SK-N-MC (cell line): ENCODE data around the gene TOMM40.

Source experiments
- DNase-seq: peaks from one replicate; pipeline ENCODE4 v3.0.0-alpha.2; 2011; ENCODE audit warnings: low read depth, low spot score
- H3K27ac ChIP-seq: fragments of 200-600 bp; sonication (generic); 2 replicates; pipeline ENCODE4 v1.5.1; 2016; ENCODE audit warnings: mixed run types
- H3K36me3 ChIP-seq: fragments of 200-600 bp; sonication (generic); 2 replicates; pipeline ENCODE4 v1.6.1; 2017; ENCODE audit warnings: antibody characterized with exemption, low read length, mixed read lengths; ENCODE audit not compliant: insufficient read depth
- H3K4me3 ChIP-seq: fragments of 200-600 bp; sonication (generic); 2 replicates; pipeline ENCODE4 v1.5.1; 2016
- H3K9ac ChIP-seq: fragments of 200-600 bp; sonication (generic); 2 replicates; pipeline ENCODE4 v1.8.0; 2017; ENCODE audit warnings: mixed run types, mixed read lengths; ENCODE audit not compliant: insufficient read length
- H3K9me3 ChIP-seq: fragments of 200-600 bp; sonication (generic); 2 replicates; pipeline ENCODE4 v1.6.1; 2017; ENCODE audit warnings: low read depth, mild to moderate bottlenecking, antibody characterized with exemption, low read length, moderate library complexity, mixed read lengths
- EZH2 ChIP-seq: fragments of 200-600 bp; sonication (generic); IDR thresholded peaks from one replicate; pipeline ENCODE4 v1.6.1; 2017; ENCODE audit warnings: antibody characterized with exemption
- FOXP2 ChIP-seq: optimal IDR thresholded peaks from 2 replicates; pipeline ENCODE3; 2011; ENCODE audit warnings: mild to moderate bottlenecking, moderate library complexity; ENCODE audit not compliant: insufficient read depth; ENCODE audit errors: extremely low read length, control extremely low read depth
- POLR2AphosphoS5 ChIP-seq: IDR thresholded peaks from 2 replicates; pipeline ENCODE4 v1.6.1; 2012; ENCODE audit warnings: mild to moderate bottlenecking, low read depth, low read length, borderline replicate concordance

The TOMM40 gene

GRCh38 chr19:44931541-44931940 lies 40.5 kb downstream of the TOMM40 start:
- no peak overlapping the region for H3K4me3 ChIP-seq
- no peaks in the 10 kb centered on the region for H3K9me3 ChIP-seq
- DNase-seq = no peak
- H3K36me3 ChIP-seq = no peaks in the 10 kb centered on the region
- H3K27ac ChIP-seq = no peak overlapping the region
- TF ChIP-seq EZH2 (no peak), POLR2AphosphoS5 (no peak)
- H3K9ac ChIP-seq = no peak overlapping the region

- no peak overlapping the region for H3K27ac ChIP-seq
- H3K9me3 ChIP-seq = no peaks in the 10 kb centered on the region
- H3K9ac ChIP-seq = no peak overlapping the region
- TF ChIP-seq FOXP2 (no peak), POLR2AphosphoS5 (no peak), EZH2 (no peak)
- no peaks in the 10 kb centered on the region for H3K36me3 ChIP-seq
- H3K4me3 ChIP-seq = no peak overlapping the region
- DNase-seq = no peak
These were observed 48.6 kb downstream of the TOMM40 start for GRCh38 chr19:44939668-44940067.

GRCh38 chr19:44942067-44942571 lies 51.1 kb downstream of the TOMM40 start, which contains the start of gene APOC4:
APOC4 (plus strand) TSS chr19:44942237; CDS start chr19:44942278, 41 bp downstream.
- no peak within 1 kb of the TSS for H3K4me3 ChIP-seq
- no peak within 1 kb of the TSS for H3K27ac ChIP-seq
- TF ChIP-seq POLR2AphosphoS5 (no peak), FOXP2 (no peak), EZH2 (no peak)
- DNase-seq = no peak
- no peak within 1 kb of the TSS for H3K9ac ChIP-seq
- H3K9me3 ChIP-seq = no peaks in the 10 kb centered on the region
- H3K36me3 ChIP-seq = no peaks in the 10 kb centered on the region

GRCh38 chr19:44943801-44944249 lies 52.8 kb downstream of the TOMM40 start:
- no peak for DNase-seq
- H3K36me3 ChIP-seq = no peaks in the 10 kb centered on the region
- H3K9me3 ChIP-seq = no peaks in the 10 kb centered on the region
- no peak overlapping the region for H3K4me3 ChIP-seq
- no peak for TF ChIP-seq POLR2AphosphoS5
- no peak for TF ChIP-seq EZH2
- TF ChIP-seq FOXP2 = no peak
- H3K9ac ChIP-seq = no peak overlapping the region
- no peak overlapping the region for H3K27ac ChIP-seq

GRCh38 chr19:44947041-44947581 lies 56.1 kb downstream of the TOMM40 start:
- no peak for DNase-seq
- no peak for TF ChIP-seq POLR2AphosphoS5
- no peak for TF ChIP-seq EZH2
- TF ChIP-seq FOXP2 = no peak
- Histone ChIP-seq H3K9me3 (no peaks in the 10 kb centered on the region), H3K27ac (no peak overlapping the region), H3K9ac (no peak overlapping the region), H3K4me3 (no peak overlapping the region), H3K36me3 (no peaks in the 10 kb centered on the region)

- no peak for TF ChIP-seq POLR2AphosphoS5
- no peak for TF ChIP-seq EZH2
- TF ChIP-seq FOXP2 = no peak
- no peak overlapping the region for H3K4me3 ChIP-seq
- DNase-seq = no peak
- H3K36me3 ChIP-seq = no peaks in the 10 kb centered on the region
- H3K27ac ChIP-seq = no peak overlapping the region
- no peaks in the 10 kb centered on the region for H3K9me3 ChIP-seq
- no peak overlapping the region for H3K9ac ChIP-seq
These were observed 57.2 kb downstream of the TOMM40 start for GRCh38 chr19:44948237-44948636.

GRCh38 chr19:44948763-44949374 lies 57.8 kb downstream of the TOMM40 start:
- no peaks in the 10 kb centered on the region for H3K9me3 ChIP-seq
- H3K27ac ChIP-seq = no peak overlapping the region
- no peak overlapping the region for H3K9ac ChIP-seq
- DNase-seq = no peak
- no peaks in the 10 kb centered on the region for H3K36me3 ChIP-seq
- no peak for TF ChIP-seq POLR2AphosphoS5
- no peak for TF ChIP-seq FOXP2
- no peak for TF ChIP-seq EZH2
- no peak overlapping the region for H3K4me3 ChIP-seq

GRCh38 chr19:44949550-44949949 lies 58.5 kb downstream of the TOMM40 start:
- TF ChIP-seq POLR2AphosphoS5 = no peak
- no peak for TF ChIP-seq FOXP2
- no peak for TF ChIP-seq EZH2
- no peaks in the 10 kb centered on the region for H3K36me3 ChIP-seq
- no peak overlapping the region for H3K9ac ChIP-seq
- H3K9me3 ChIP-seq = no peaks in the 10 kb centered on the region
- H3K27ac ChIP-seq = no peak overlapping the region
- no peak for DNase-seq
- H3K4me3 ChIP-seq = no peak overlapping the region
